Kidney tubule cell (primary cell): ENCODE results near the gene LMO3.

Experiments
- DNase-seq: peaks from one replicate; pipeline ENCODE4 v3.0.0-alpha.2; 2018; ENCODE audit warnings: low spot score

The LMO3 gene

GRCh38 chr12:16600525-16600924, 5.4 kb downstream of the LMO3 start:
- DNase-seq: no peak

- no peak for DNase-seq
Measured at GRCh38 chr12:16599081-16599480, 6.9 kb downstream of the LMO3 start.

GRCh38 chr12:16594797-16595196, 11.2 kb downstream of the LMO3 start:
- no peak for DNase-seq

- no peak for DNase-seq
Measured at GRCh38 chr12:16593546-16593945, 12.4 kb downstream of the LMO3 start.

- no peak for DNase-seq
Measured at GRCh38 chr12:16590645-16591044, 15.3 kb downstream of the LMO3 start.

- no peak for DNase-seq
Measured at GRCh38 chr12:16588812-16589211, 17.1 kb downstream of the LMO3 start.

- DNase-seq: no peak
Measured at GRCh38 chr12:16587514-16587913, 18.4 kb downstream of the LMO3 start.

GRCh38 chr12:16587110-16587453, 18.9 kb downstream of the LMO3 start:
- no peak for DNase-seq

GRCh38 chr12:16586350-16587109, 19.4 kb downstream of the LMO3 start:
- DNase-seq: no peak

- DNase-seq: no peak
Measured at GRCh38 chr12:16585781-16586180, 20.2 kb downstream of the LMO3 start.

- DNase-seq: peak; percentile 73
Measured at GRCh38 chr12:16583969-16584745, 21.8 kb downstream of the LMO3 start.

- no peak for DNase-seq
Measured at GRCh38 chr12:16581416-16581815, 24.5 kb downstream of the LMO3 start.

GRCh38 chr12:16579041-16579440, 26.9 kb downstream of the LMO3 start:
- no peak for DNase-seq

- DNase-seq: no peak
Measured at GRCh38 chr12:16573398-16574077, 32.4 kb downstream of the LMO3 start.

GRCh38 chr12:16568873-16569272, 37.1 kb downstream of the LMO3 start:
- no peak for DNase-seq

GRCh38 chr12:16564675-16565074, 41.3 kb downstream of the LMO3 start:
- DNase-seq: peak; percentile 39

- DNase-seq: no peak
Measured at GRCh38 chr12:16563504-16563903, 42.5 kb downstream of the LMO3 start.

- DNase-seq: no peak
Measured at GRCh38 chr12:16562921-16563320, 43.0 kb downstream of the LMO3 start.

- DNase-seq: no peak
Measured at GRCh38 chr12:16562435-16562834, 43.5 kb downstream of the LMO3 start.

- no peak for DNase-seq
Measured at GRCh38 chr12:16560273-16560672, 45.7 kb downstream of the LMO3 start.

GRCh38 chr12:16555630-16556029, 50.3 kb downstream of the LMO3 start:
- no peak for DNase-seq

GRCh38 chr12:16553457-16553856, 52.5 kb downstream of the LMO3 start:
- DNase-seq: no peak

GRCh38 chr12:16552301-16552700, 53.7 kb downstream of the LMO3 start:
- no peak for DNase-seq
